CD4-positive, alpha-beta T cell treated with Interleukin-17A for 1 hour (primary cell): ENCODE measurements around the gene ARHGAP6.

Experiments used
- DNase-seq: peaks from one replicate; pipeline ENCODE4 v3.0.0-alpha.2; 2020

Gene ARHGAP6

GRCh38 chrX:11421805-11422524 is 243.8 kb downstream of the ARHGAP6 start:
- DNase-seq, result no peak

DNA sequence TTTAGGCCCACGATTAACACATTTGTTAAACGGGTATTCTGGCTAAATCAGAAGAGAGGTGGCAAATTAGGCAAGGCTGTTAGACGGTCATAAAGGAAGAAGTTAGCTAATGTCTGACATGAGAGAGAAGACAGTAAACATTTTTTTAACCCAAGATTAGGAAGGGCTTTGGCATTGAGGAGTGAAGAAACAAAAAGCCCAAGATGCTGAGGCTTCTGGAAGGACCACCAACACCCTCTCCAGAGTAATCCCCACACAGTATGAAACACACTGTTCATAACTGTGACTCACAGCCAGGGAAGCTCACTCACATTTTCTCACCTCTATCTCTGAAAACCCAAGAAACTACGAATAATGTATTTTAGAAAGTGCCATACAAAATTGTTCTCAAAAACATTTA is 244.9 kb downstream of the ARHGAP6 start:
- DNase-seq, result no peak

DNA sequence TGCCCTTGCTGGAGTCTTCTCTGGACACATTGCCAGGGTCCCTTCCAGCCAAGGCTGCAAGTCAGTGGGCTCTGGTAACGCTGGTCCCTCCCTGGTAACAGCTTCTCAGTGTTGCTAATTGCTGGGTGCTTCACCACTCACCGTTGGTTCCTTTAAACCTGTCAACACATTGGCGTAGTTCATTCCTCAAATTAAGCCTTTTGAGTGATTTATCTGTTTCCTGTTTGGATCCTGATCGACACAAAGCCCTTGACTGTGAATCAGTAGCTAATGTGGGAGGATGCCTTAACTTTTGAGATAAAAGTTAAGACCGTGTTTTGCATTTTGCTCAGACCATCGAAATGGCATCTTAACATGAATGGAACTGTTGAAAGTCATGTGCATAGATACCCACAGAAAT is 246.6 kb downstream of the ARHGAP6 start:
- DNase-seq, result no peak

GRCh38 chrX:11416600-11416999 is 249.1 kb downstream of the ARHGAP6 start:
- no peak for DNase-seq

DNA sequence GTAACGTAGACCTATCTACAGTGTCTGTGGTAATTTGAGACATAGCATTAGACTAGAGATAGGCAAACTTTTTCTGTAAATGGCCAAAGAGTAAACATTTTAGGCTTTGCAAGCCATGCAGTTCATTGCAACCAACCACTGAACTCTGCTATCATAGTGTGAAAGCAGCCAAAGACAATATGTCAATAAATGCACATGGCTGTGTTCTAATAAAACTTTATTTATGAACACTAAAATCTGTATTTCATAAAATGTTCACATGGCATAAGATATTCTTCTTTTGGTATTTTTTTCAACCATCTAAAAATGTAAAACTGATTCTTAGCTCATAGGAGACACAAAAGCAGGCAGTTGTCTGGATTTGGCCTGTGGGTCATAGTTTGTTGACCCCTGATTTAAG is 251.6 kb downstream of the ARHGAP6 start:
- no peak for DNase-seq

- no peak for DNase-seq
These were observed 252.8 kb downstream of the ARHGAP6 start for GRCh38 chrX:11412715-11413623.

GRCh38 chrX:11409957-11410356 is 255.8 kb downstream of the ARHGAP6 start:
- no peak for DNase-seq

DNA sequence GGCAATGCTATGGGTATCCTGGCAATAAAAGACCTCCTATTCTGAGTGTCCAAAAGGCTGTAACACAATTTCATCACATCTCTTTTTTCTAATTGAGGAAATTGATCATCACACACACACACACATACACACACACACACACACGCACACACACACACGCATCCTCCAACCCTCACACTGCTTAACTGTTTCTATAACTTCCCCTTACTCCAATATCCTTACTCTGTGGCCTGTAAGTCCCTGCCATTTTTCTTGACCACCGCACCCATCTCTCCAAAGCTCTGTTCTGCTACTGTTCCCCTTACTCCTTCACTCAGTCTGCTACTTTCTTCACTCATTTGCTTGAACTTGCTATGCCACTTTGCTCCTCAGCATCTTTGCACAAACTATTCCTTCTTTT is 256.9 kb downstream of the ARHGAP6 start:
- no peak for DNase-seq

GRCh38 chrX:11408109-11408405 is 257.7 kb downstream of the ARHGAP6 start:
- DNase-seq, result no peak

GRCh38 chrX:11407331-11408108 is 258.2 kb downstream of the ARHGAP6 start:
- DNase-seq, result no peak

DNA sequence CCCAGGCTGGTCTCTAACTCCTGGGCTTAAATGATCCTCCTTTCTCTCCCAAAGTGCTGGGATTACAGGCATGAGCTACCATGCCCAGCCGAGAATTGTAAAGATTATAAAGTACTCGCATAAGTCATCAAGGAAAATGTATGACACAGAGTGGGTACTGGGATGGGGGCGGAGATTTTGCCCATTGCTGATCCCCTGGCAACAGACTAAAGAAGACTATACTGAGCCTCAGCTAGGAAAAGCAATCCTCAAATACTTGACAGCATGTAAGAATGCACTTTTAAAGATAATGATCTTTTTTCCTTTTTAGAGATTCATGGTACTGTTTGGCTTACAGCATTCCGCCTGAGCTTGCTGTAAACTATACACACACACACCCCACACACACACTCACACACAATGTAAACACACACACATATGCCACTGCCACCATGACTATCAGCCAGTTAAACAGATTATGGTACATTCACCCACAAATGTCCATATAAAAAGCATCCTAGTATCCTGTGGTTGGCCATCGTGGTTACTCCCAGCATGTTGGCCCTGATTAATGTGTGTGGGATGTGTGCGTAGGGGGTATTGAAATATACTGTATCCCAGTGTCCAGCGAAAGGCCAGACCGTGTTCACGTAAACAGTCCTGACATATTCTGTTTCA is 259.5 kb downstream of the ARHGAP6 start:
- DNase-seq, result no peak

GRCh38 chrX:11403631-11404030 is 262.1 kb downstream of the ARHGAP6 start:
- DNase-seq, result no peak

DNA sequence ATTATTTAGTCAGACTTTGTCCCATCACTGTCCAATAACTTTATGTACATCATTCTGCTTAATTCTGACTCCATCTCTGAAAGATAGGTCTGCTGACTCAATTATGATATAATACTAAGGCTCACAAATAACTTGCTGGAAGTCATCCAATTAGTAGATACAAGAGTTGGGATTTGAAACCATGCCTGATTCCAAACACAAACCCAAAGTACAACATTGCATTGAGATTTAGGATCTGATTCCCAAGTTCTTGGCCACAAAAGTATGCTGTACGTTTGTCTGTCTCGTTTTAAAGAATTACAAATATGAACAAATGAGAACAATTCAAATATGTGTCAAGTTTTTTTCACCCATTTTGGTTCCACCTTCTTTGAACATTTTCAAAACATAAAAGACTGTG is 263.8 kb downstream of the ARHGAP6 start:
- DNase-seq, result no peak

DNA sequence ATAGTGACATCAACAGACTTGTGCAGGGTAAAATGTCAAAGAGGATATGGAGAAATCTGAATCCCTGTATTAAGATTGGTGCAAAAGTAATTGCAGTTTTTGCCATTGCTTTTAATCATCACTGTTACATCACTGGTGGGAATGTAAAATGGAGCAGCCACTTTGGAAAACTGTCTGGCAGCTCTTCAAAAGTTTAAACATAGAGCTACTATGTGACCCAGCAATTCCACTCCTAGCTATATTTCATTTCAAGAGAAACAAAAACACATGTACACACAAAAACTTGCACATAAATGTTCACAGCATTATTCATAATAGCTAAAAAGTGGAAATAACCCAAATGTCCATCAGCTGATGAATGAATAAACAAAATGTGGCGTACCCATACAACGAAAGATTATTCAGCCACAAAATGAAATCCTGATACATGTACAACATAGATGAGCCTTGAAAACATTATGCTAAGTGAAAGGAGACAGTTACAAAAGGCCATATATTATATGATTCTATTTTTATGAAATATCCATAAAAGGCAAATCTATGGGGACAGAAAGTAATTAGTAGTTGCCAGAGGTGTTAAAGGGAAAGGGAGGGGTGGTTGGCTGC is 266.1 kb downstream of the ARHGAP6 start:
- DNase-seq, result no peak

DNA sequence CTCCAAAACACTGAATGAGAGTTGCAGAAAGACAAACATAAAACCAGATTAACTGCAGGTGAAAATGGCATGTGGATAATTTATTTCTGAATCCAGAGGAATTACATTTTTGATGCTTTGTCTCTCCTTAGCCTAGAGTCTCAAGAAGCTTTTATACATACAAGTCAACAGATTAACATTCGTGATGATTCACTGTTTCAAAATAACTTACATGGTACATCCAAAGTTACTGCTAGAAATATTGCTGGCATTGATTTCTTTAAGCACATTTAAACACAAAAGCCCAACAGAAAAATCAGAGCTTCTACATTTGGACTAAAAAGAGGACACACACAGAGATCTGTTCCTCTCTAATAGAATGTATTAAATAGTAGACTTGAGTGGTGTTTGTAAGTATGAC is 266.9 kb downstream of the ARHGAP6 start:
- no peak for DNase-seq

DNA sequence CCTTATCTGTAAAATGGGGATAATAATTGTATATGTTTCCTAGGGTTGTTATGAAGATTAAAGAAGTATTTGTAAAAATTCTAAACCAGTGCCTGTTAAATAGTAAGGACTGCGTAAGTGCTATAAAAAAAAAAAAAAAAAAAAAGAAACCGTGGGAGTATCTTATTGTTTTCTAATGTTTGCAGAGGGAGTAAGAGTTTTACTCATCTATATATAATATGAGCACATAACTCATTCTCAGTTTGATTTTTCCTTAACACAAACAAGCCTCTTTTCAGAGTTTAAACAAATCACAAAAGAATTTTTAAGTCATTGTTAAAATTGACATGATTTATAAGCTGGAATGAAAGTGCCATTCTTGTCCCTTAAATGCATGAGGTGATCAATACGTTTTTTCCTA is 267.6 kb downstream of the ARHGAP6 start:
- no peak for DNase-seq

GRCh38 chrX:11397680-11398079 is 268.0 kb downstream of the ARHGAP6 start:
- DNase-seq, result no peak

DNA sequence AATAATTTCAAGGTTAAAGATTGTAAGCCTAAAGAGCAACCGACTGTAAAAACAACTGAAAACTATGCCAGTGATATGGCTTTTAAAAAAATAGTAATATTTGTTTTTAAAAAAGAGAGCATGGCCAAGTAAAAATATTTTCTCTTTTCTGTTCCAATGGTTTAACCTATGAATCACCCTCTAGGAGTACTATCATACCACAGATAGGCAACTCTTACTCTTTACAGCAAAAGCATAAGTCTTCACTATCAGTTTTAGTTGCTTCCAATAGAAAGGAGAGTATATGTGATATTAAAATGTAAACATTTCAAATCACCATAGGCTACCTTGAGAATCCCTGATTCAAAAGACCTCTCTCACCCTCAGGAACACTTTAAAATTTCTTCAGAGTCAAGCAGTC is 269.9 kb downstream of the ARHGAP6 start:
- DNase-seq, result no peak

GRCh38 chrX:11393949-11394654 is 271.6 kb downstream of the ARHGAP6 start:
- DNase-seq, result no peak

GRCh38 chrX:11386812-11387211 is 278.9 kb downstream of the ARHGAP6 start:
- no peak for DNase-seq

DNA sequence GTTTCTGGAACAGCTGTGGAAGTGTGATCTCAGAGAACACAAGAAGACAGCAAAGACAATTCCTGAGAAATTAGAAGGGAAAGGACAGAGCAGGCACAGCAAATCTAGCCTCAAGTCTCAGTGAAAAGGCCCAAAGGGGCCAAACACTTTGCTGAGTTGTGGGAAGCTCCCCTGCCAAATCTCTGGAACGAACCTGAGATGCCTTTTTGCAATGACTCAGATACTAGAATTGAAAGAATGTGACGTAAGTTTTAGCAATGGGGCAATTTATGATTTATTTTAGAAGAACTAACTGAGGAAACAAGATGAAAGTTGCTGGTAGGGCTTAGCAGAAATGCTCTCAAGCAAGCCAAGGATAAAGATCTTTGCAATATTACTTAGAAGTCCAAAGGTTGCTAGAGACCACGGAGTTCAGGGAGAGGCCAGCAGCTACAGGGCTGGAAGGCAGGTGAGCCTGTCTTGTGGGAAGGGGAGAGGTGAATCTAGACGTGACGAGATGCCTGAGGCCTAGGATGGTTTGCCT is 279.7 kb downstream of the ARHGAP6 start:
- DNase-seq, result no peak

DNA sequence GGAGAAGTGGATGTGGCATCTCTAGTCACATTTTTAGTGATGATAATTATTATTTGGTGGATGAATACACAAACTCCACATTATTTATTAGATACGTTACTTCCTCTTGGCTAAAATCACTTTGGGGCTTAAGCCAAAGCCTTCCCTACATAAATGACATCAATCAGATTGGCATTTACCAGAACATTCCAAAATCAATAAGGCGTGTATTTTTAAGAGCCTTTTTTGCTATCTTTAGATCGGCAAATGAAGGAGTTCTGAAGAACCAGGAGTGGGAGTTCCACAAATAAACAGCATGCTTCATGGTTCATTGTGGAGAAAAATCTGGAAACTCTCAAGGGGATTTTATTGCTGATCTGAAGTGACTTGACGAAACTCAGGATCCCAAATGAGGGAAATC is 282.8 kb downstream of the ARHGAP6 start:
- DNase-seq, result no peak
